AG10803 (cell line): ENCODE measurements around the gene THAP12.

Experiments used
- DNase-seq: peaks from one replicate; pipeline ENCODE4 v3.0.0; 2010; ENCODE audit warnings: low read depth
- H3K4me3 ChIP-seq: 2 replicates; pipeline ENCODE4 v1.5.1; 2011; ENCODE audit warnings: mild to moderate bottlenecking, low read length, control low read depth
- CTCF ChIP-seq: conservative IDR thresholded peaks from 2 replicates; pipeline ENCODE4 v1.5.1; 2011; ENCODE audit warnings: mild to moderate bottlenecking, low read length, control low read depth, inconsistent platforms

The THAP12 gene

GRCh38 chr11:76307396-76307795, 73.5 kb downstream of the THAP12 start:
- TF ChIP-seq CTCF, result no peak
- DNase-seq, result no peak
- no peak overlapping the region for H3K4me3 ChIP-seq

- TF ChIP-seq CTCF, result no peak
- no peak overlapping the region for H3K4me3 ChIP-seq
- no peak for DNase-seq
These were observed 77.5 kb downstream of the THAP12 start for GRCh38 chr11:76303399-76303798.

- H3K4me3 ChIP-seq, result no peak overlapping the region
- DNase-seq, result no peak
- no peak for TF ChIP-seq CTCF
These were observed 77.9 kb downstream of the THAP12 start for GRCh38 chr11:76302996-76303395.
